Dendritic cell treated with granulocyte-macrophage colony-stimulating factor and Interleukin-4, amounts not matched to agents 40 ng/mL and 50 ng/mL, for 4 days (primary cell): Measurements from ENCODE around the gene CLIC1.
A peak's percentile ranks its signal among the peaks of the same experiment; 100 is the strongest.

ENCODE experiments used
- H3K27ac Mint-ChIP-seq: one replicate; pipeline ENCODE4 v1.8.0; 2022; ENCODE audit warnings: mild to moderate bottlenecking, mixed read lengths
- H3K27me3 Mint-ChIP-seq: one replicate; pipeline ENCODE4 v1.8.0; 2022; ENCODE audit warnings: mild to moderate bottlenecking, mixed read lengths
- H3K36me3 Mint-ChIP-seq: one replicate; pipeline ENCODE4 v1.8.0; 2022; ENCODE audit warnings: low read depth, mixed read lengths
- H3K4me1 Mint-ChIP-seq: one replicate; pipeline ENCODE4 v1.8.0; 2022; ENCODE audit warnings: low read depth, mixed read lengths
- H3K4me3 Mint-ChIP-seq: one replicate; pipeline ENCODE4 v1.8.0; 2022; ENCODE audit warnings: mild to moderate bottlenecking, moderate library complexity, mixed read lengths
- H3K9me3 Mint-ChIP-seq: one replicate; pipeline ENCODE4 v1.8.0; 2022; ENCODE audit warnings: mixed read lengths
- intact Hi-C: fragments of 100-400 bp; cut with micrococcal nuclease; formaldehyde crosslinking; loops from one replicate; pipeline ENCODE4 v1.15.0; 2022

The CLIC1 gene

DNA sequence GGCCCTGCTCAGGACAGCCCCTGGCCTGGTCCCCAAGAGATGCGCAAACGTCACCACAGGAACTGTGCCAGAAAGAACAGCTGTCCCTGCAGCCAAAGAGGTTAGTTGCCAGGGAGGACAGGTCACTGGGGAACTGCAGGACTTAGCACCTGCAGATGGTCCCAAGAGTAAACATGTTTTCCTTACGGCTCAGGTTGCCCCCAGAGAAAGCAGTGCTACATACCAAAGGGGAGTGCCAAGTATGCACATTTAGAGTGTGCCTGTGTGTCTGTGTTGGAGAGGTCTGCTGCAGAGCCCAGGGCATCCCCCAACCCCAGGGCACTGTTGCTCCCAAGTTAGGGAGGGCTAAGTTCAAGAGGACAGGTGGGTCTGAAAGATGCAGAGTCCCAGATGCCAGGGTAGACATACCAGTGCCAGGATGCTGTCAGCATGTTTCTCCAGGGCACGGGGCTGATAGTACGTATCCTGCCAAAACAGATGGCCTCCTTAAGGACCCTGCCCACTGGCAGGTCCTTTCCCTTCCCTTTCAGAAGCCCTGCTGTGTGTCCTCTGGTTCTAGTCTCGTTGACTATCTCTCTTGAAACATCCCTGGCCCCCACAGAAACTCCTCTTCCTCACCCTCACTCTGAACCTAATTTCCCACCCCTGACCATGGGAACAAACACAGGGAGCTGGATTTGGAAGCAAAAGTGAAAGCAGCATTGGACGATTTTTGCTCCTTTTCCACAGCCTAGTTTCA, 34.5 kb downstream of the CLIC1 start:
- Mint-ChIP-seq H3K27me3 (no peaks in the 10 kb centered on the region), H3K9me3 (no peaks in the 10 kb centered on the region), H3K27ac (peak overlapping the region; percentile 93), H3K4me3 (peak overlapping the region; percentile 98), H3K36me3 (peaks cover 57% of the 10 kb centered on the region), H3K4me1 (peaks cover 39% of the 10 kb centered on the region)
- intact Hi-C loops, result no loop called here

DNA sequence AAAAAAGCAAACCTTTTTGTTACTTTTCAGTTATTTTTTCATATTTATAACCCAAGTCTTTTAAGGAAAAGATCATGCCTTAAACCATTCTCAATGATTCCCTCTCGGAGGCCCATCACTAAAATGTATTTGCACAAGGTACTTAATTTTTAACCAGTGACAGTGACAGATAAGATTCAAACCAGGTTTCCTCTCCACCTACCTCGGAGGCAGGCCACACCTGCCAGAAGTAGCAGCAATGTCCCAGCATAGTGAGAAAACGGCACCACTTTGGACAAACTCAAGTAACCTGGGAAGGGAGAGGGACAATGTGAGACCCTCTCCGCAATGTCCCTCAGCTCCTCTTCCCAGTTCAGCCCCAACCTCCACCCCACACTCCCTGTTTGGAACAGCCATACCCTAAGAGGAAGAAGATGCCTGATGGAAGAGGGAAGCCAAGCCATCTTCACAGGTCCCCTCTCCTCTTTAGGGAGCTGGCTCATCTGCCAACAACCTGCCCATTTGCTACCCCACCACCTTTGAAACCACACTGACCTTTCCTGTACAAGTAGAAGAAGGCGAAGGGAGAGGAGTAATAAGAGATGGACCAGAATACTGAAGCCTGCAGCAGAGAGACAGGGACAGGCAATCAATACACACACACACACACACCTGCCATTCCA, 35.5 kb downstream of the CLIC1 start:
- H3K9me3 Mint-ChIP-seq, result no peaks in the 10 kb centered on the region
- intact Hi-C loops, result no loop called here
- peaks cover 42% of the 10 kb centered on the region for H3K4me1 Mint-ChIP-seq
- peak overlapping the region; percentile 2 for H3K4me3 Mint-ChIP-seq
- H3K27me3 Mint-ChIP-seq, result no peaks in the 10 kb centered on the region
- H3K36me3 Mint-ChIP-seq, result peaks cover 67% of the 10 kb centered on the region
- H3K27ac Mint-ChIP-seq, result no peak overlapping the region

DNA sequence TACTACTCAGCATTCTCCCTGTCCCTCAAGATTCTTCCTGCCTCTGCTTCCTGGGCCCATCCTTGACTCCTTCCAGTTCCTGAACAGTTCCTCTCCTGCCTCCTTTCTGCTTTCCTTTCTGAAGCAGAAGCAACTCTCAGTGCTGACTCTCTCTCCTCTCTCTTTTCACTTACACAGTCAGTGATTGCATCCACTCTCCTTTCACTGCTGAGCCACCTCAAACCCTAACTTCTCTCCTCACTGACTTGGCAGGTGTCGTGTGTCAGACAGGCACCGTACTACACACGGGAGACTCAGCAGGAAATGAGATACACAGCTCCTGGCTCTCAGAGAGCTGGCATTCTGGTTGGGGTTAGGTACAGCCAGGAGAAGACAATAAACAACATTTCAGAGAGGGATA, 38.8 kb downstream of the CLIC1 start:
- H3K4me3 Mint-ChIP-seq, result no peak overlapping the region

DNA sequence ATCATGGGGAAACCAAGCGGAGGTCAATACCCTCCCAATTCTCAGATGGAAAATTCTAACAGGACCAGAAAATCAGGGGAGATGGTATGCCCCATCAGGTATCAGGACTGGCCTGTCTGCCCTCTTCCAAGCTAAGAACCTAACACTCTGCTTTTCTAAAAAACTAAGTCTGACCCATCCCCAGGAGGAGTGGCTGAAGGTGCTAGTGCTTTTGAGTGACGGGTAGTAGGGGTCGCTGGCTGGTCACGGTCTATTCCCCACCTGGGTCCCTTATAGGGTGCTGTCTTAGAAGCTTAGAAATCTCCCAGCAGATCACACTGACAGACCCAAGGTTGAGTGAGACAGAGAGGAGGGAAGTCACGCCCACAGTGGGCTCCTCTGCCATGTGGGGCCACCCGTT, 42.8 kb downstream of the CLIC1 start:
- Mint-ChIP-seq H3K36me3 (peaks cover 96% of the 10 kb centered on the region), H3K4me1 (peaks cover 41% of the 10 kb centered on the region), H3K27ac (no peak overlapping the region), H3K27me3 (no peaks in the 10 kb centered on the region), H3K9me3 (no peaks in the 10 kb centered on the region), H3K4me3 (no peak overlapping the region)
- intact Hi-C loops, result no loop called here

More for the DNA sequence above, 38.8 kb downstream of the CLIC1 start:
- peak overlapping the region; percentile 45 for H3K27ac Mint-ChIP-seq
- H3K36me3 Mint-ChIP-seq, result peaks cover 90% of the 10 kb centered on the region
- intact Hi-C loops, result no loop called here
- H3K27me3 Mint-ChIP-seq, result no peaks in the 10 kb centered on the region
- H3K4me1 Mint-ChIP-seq, result peaks cover 33% of the 10 kb centered on the region
- H3K9me3 Mint-ChIP-seq, result no peaks in the 10 kb centered on the region

DNA sequence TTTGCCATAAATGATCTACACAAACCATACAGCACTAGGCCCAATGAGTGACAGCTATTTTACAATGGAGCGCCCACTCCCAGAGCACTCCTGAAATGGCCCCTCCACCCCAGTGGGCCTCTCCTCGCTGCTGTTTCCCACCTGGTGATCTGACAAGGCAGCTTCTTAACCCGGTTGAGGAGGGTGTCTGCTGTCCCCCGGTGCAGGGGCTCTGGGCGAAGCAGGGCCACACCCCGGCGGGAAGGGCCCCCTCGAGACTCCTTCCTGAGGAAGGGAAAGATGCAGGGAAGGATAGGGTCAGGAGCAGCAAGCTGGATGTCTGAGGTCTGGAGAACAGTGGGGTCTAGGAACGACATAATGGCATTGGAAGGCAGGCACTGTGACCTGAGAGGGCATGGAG, 43.4 kb downstream of the CLIC1 start:
- Mint-ChIP-seq H3K9me3 (no peaks in the 10 kb centered on the region), H3K36me3 (peaks cover 100% of the 10 kb centered on the region), H3K4me3 (no peak overlapping the region), H3K27me3 (no peaks in the 10 kb centered on the region), H3K27ac (no peak overlapping the region), H3K4me1 (peaks cover 39% of the 10 kb centered on the region)
- intact Hi-C loops, result no loop called here

DNA sequence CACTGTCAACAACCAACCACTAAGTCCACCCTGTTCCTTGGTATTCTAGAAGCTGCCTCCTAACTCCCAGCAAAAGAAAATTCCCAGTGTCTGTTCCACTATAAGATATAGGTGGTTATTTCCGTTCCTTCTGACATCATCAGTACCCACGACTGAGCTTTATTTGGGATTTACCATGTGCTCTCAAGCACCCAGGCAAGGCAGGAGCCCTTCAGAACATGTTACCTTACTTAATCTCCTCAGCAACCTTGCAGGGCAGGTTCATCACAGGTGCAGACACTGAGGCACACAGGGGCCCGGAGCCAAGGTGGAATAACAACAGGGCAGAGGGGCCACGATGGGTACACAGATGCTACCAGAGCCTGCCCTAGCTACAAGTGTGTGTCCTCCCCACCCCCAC, 44.0 kb downstream of the CLIC1 start:
- no peaks in the 10 kb centered on the region for H3K9me3 Mint-ChIP-seq
- H3K4me1 Mint-ChIP-seq, result peaks cover 34% of the 10 kb centered on the region
- no peak overlapping the region for H3K4me3 Mint-ChIP-seq
- no peaks in the 10 kb centered on the region for H3K27me3 Mint-ChIP-seq
- H3K27ac Mint-ChIP-seq, result no peak overlapping the region
- intact Hi-C loops, result no loop called here
- peaks cover 100% of the 10 kb centered on the region for H3K36me3 Mint-ChIP-seq

DNA sequence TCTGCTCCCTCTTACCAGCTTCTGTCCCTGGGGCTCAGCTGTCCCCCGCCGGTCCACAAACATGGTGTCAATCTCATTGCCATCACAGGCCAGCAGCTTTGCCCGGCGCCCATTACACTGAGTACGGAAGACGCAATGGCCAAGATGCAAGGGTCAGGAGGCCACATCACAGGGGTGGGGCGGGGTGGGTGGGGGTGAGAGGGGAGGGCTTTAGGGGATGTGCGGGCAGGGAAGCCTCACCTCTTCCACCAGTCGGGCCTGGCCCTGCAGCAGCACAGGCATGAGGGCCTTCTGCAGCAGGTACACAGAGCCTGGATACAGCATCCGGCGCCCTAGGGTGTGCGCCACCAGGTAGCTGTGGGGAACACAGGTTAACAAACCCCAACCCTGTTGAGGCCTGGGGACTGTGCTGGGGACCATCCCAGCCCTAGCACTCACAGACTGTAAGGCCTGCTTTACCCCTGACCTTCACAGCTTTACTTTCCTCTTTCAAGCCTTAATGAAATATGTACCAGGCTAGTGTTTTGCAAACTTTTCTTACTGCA, 44.7 kb downstream of the CLIC1 start:
- H3K27ac Mint-ChIP-seq, result no peak overlapping the region
- no peak overlapping the region for H3K4me3 Mint-ChIP-seq
- no peaks in the 10 kb centered on the region for H3K27me3 Mint-ChIP-seq
- intact Hi-C loops, result no loop called here
- H3K4me1 Mint-ChIP-seq, result peaks cover 26% of the 10 kb centered on the region
- peaks cover 100% of the 10 kb centered on the region for H3K36me3 Mint-ChIP-seq
- no peaks in the 10 kb centered on the region for H3K9me3 Mint-ChIP-seq

DNA sequence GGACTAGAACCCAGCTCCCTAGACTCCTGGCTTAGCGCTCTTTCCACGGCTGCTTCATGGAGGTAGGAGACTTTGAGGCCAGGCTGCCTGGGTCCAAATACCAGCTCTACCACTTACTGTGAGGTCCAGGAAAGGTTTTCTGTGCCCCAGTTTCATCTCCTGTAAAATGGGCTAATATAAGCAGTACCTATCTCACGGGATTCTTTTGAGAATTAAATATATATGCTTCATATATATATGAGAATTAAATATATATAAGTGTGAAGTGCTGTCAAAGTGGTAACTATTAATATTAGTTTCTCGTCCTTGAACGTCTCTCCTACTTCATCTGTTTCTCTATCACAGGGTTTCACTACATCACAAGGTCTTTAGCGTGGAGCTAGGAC, 45.3 kb downstream of the CLIC1 start:
- Mint-ChIP-seq H3K27ac (no peak overlapping the region), H3K4me3 (no peak overlapping the region), H3K4me1 (peaks cover 26% of the 10 kb centered on the region), H3K27me3 (no peaks in the 10 kb centered on the region), H3K36me3 (peaks cover 100% of the 10 kb centered on the region), H3K9me3 (no peaks in the 10 kb centered on the region)
- intact Hi-C loops, result no loop called here

DNA sequence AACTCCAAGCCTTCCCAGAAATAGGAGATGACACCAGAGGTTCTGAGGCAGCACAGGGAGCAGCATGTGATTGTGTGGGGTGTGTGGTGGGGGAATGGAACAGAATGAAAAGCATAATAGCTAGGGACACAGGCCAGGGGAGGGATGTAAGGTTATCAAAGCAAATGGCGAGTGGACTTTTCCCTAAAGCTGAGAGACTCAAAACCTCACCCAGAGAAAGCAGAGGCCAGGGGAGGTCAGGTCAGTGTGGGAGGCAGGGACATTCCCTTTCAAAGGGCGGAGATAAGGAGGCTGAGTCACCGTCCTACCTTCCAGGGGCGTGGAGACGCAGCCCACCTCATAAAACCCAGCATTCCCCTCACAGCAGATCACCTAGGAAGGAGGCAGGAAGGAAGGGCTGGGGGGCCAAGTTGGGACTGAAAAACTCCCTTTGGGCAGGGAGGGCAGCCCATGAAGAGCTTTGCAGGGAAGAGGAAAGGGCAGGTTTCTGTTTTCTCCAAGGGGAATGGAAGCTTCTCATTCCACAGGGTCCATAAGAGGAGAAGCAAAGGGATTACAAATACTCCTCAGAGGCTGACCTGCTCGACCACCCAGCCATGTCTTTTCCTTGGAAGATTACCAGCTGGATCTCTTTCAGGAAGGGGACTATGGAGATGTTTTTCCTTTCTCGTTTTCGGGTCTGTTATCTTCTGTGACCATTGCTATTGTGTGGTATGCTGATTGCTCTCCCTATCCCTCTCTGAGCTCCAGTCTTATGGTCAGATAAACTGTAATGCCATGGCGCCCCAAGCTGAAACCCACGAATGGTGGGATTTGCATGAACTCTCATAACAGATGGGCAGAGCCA, 45.9 kb downstream of the CLIC1 start:
- no peaks in the 10 kb centered on the region for H3K27me3 Mint-ChIP-seq
- H3K9me3 Mint-ChIP-seq, result no peaks in the 10 kb centered on the region
- H3K27ac Mint-ChIP-seq, result peak overlapping the region; percentile 65
- H3K4me3 Mint-ChIP-seq, result no peak overlapping the region
- H3K36me3 Mint-ChIP-seq, result peaks cover 100% of the 10 kb centered on the region
- intact Hi-C loops, result no loop called here
- H3K4me1 Mint-ChIP-seq, result peaks cover 26% of the 10 kb centered on the region

DNA sequence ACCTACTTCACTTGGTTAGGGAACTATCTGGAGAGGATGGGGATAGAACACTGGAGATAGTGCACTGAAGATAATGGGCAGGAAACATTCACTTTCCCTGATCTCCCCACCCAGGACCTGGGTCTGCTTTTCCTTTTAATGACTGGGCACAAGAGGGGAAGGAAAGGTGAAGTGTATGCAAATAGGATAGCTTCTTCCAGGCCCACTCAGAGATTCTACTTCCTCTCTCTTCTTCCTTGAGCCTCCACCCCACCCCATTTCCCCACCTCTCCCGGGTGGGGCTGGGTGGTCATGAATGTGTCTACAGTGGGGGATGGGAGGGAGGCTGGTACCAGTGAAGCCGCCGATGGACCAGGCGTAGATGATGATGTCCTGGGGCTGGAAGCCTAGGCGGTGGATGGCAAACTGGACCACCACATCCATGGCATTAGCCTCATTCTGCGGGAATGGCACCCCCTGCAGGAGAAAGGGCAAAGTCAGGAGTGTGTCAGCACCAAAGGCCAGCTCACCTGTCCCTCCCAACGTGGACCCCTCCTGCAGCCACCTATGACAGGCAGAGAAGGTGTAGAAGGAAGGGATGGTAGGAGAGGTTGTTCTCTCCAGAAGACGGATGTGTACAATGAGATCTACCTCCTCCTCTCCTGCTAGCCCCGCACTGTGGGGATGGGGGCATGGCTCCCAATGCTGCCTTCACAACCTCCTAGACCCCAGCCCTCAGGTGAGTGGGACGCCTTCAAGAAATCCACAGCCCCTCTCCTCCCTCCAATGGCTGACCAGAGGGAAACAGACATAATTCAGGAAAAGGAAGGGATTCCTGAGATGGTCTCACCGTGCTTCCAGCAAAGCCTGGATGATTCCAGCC, 46.9 kb downstream of the CLIC1 start:
- intact Hi-C loops, result no loop called here
- H3K27ac Mint-ChIP-seq, result no peak overlapping the region
- no peak overlapping the region for H3K4me3 Mint-ChIP-seq
- H3K27me3 Mint-ChIP-seq, result no peaks in the 10 kb centered on the region
- no peaks in the 10 kb centered on the region for H3K9me3 Mint-ChIP-seq
- H3K4me1 Mint-ChIP-seq, result peaks cover 26% of the 10 kb centered on the region
- peaks cover 100% of the 10 kb centered on the region for H3K36me3 Mint-ChIP-seq

DNA sequence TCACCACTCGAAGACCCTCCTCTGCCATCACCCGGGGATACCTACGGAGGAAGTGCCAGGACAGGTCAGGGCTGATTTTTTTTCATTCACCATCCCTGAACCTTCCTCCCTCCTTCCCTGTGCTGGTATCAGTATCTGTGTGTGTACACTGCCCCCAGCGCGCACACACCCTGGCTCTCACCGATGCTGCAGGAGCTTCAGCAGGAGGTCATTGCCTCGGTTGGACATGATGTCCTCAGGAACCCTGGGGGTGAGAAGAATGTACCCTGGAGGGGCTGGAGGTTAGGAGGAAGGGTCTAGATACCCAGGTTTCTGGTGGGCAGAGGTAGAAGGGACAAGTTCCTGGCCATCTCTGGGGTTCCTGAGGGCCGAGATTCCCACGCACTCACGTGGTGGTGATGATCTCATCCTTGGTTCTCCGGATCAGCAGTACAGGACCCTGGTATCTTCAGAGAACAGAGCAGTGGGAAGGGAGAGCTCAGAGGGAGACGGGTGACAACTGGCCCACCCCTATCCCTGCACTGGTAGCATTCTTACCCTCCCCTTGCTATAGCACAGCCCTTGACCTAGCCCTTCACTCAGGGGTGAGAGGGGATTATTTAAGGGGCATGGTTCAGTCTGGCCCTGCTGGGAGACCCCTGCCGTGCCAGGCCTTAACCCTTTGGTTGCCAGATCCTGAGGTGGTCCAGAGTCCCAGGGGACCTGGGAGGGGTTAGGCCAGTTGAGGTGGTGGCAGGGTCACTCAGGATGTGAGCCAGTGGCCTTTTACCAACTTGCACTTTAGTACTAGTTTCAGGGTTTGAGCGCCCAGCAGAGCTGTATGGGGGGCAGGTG, 48.3 kb downstream of the CLIC1 start:
- H3K4me3 Mint-ChIP-seq, result no peak overlapping the region
- H3K9me3 Mint-ChIP-seq, result no peaks in the 10 kb centered on the region
- no peak overlapping the region for H3K27ac Mint-ChIP-seq
- peaks cover 4% of the 10 kb centered on the region for H3K27me3 Mint-ChIP-seq
- H3K36me3 Mint-ChIP-seq, result peaks cover 96% of the 10 kb centered on the region
- H3K4me1 Mint-ChIP-seq, result peaks cover 31% of the 10 kb centered on the region
- intact Hi-C loops, result no loop called here

DNA sequence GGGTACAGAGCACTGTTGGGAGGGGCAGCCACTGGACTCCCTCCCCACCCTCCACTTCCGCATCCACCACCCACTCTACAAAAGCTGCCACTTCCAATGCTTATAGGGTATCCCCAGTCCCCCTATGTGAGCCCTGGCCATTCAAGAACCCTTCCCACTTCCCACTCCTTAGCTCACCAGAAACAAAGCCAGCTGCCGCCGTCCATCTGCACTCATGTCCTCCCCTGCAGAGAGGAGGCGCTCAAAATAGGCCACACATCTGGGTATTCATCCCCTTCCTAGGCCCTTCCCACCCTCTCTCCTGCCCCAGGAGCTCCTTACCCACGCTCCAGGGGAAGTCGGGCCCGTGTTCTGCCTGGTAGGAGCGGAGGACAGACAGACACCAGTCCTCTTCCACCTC, 49.0 kb downstream of the CLIC1 start:
- no peaks in the 10 kb centered on the region for H3K9me3 Mint-ChIP-seq
- intact Hi-C loops, result no loop called here
- H3K4me3 Mint-ChIP-seq, result no peak overlapping the region
- peaks cover 33% of the 10 kb centered on the region for H3K4me1 Mint-ChIP-seq
- peaks cover 5% of the 10 kb centered on the region for H3K27me3 Mint-ChIP-seq
- H3K36me3 Mint-ChIP-seq, result peaks cover 91% of the 10 kb centered on the region
- H3K27ac Mint-ChIP-seq, result no peak overlapping the region

DNA sequence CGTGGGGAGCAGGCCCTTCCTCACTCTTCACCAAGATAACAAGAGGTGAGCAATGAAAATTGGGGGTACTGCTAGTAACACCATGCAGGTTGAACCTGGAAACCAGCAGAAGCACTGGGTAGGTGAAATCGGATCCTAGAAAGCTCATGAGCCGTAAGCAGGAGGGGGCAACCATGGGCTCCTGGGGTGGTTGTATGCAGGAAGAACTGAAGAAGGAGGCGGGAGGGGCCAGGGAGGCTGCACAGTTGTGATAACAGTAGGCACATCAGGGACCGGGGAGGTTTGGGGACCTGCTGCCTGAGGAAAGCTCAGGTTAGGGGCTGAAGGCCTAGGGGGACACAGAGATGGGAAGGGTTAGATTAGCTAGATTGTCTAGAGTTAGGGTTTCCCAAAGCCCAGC, 49.8 kb downstream of the CLIC1 start:
- no peak overlapping the region for H3K27ac Mint-ChIP-seq
- H3K9me3 Mint-ChIP-seq, result no peaks in the 10 kb centered on the region
- H3K27me3 Mint-ChIP-seq, result peaks cover 7% of the 10 kb centered on the region
- intact Hi-C loops, result no loop called here
- H3K4me1 Mint-ChIP-seq, result peaks cover 34% of the 10 kb centered on the region
- peaks cover 83% of the 10 kb centered on the region for H3K36me3 Mint-ChIP-seq
- no peak overlapping the region for H3K4me3 Mint-ChIP-seq
